ENCODE measurements around the gene SUMF2. TPM values are rescaled to one million over a fixed set of nuclear protein-coding genes. Genes with fewer than 3 reads are reported as not detected.
A peak's percentile ranks its signal among the peaks of the same experiment; 100 is the strongest.

Gene SUMF2
- total and polyA plus RNA-seq, 2 of the 13 experiments (the other 11 are each of a cell fraction or from before 2014, with no cell fraction given) = 48.9 to 54.4 TPM

GRCh38 chr7:56079450-56080185 lies 15.5 kb downstream of the SUMF2 start (continued):
- TF ChIP-seq AHDC1 (CRISPR knock-in tag; IDR thresholded peaks at IDR 0.05; ENCODE audit: borderline replicate concordance) = peak; percentile 53; the same call in 1 of the 2 replicates
- peak; percentile 82 for TF ChIP-seq ZNF687 (CRISPR knock-in tag; IDR thresholded peaks at IDR 0.05)
- no peak for TF ChIP-seq ZNF546 (CRISPR knock-in tag; conservative IDR thresholded peaks at IDR 0.05)
- TF ChIP-seq, protein P1, sequence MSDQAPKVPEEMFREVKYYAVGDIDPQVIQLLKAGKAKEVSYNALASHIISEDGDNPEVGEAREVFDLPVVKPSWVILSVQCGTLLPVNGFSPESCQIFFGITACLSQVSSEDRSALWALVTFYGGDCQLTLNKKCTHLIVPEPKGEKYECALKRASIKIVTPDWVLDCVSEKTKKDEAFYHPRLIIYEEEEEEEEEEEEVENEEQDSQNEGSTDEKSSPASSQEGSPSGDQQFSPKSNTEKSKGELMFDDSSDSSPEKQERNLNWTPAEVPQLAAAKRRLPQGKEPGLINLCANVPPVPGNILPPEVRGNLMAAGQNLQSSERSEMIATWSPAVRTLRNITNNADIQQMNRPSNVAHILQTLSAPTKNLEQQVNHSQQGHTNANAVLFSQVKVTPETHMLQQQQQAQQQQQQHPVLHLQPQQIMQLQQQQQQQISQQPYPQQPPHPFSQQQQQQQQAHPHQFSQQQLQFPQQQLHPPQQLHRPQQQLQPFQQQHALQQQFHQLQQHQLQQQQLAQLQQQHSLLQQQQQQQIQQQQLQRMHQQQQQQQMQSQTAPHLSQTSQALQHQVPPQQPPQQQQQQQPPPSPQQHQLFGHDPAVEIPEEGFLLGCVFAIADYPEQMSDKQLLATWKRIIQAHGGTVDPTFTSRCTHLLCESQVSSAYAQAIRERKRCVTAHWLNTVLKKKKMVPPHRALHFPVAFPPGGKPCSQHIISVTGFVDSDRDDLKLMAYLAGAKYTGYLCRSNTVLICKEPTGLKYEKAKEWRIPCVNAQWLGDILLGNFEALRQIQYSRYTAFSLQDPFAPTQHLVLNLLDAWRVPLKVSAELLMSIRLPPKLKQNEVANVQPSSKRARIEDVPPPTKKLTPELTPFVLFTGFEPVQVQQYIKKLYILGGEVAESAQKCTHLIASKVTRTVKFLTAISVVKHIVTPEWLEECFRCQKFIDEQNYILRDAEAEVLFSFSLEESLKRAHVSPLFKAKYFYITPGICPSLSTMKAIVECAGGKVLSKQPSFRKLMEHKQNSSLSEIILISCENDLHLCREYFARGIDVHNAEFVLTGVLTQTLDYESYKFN (CRISPR knock-in tag; conservative IDR thresholded peaks at IDR 0.05) = peak; percentile 71
- TF ChIP-seq SKIL (CRISPR knock-in tag; IDR thresholded peaks at IDR 0.05; ENCODE audit: borderline replicate concordance) = 0 out of 2 replicates have a peak, but pooled peaks have one; percentile 13
- TF ChIP-seq, protein P2, sequence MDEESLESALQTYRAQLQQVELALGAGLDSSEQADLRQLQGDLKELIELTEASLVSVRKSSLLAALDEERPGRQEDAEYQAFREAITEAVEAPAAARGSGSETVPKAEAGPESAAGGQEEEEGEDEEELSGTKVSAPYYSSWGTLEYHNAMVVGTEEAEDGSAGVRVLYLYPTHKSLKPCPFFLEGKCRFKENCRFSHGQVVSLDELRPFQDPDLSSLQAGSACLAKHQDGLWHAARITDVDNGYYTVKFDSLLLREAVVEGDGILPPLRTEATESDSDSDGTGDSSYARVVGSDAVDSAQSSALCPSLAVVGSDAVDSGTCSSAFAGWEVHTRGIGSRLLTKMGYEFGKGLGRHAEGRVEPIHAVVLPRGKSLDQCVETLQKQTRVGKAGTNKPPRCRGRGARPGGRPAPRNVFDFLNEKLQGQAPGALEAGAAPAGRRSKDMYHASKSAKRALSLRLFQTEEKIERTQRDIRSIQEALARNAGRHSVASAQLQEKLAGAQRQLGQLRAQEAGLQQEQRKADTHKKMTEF (CRISPR knock-in tag; IDR thresholded peaks at IDR 0.05) = peak; percentile 13; the same call in 1 of the 2 replicates
- no peak for TF ChIP-seq MYPOP (CRISPR knock-in tag; IDR thresholded peaks at IDR 0.05)
- TF ChIP-seq ZNF274 (CRISPR knock-in tag; IDR thresholded peaks at IDR 0.05) = 0 out of 2 replicates have a peak, but pooled peaks have one; percentile 48

All from HepG2 (cell line).